ENCODE results near the gene DMRT1. TPM values are rescaled to one million over a fixed set of nuclear protein-coding genes. Genes with fewer than 3 reads are reported as not detected.

Gene DMRT1
- total and polyA plus RNA-seq, 9 of the 15 experiments (the other 6 are each of a cell fraction or from before 2014, with no cell fraction given), result not detected

DNA sequence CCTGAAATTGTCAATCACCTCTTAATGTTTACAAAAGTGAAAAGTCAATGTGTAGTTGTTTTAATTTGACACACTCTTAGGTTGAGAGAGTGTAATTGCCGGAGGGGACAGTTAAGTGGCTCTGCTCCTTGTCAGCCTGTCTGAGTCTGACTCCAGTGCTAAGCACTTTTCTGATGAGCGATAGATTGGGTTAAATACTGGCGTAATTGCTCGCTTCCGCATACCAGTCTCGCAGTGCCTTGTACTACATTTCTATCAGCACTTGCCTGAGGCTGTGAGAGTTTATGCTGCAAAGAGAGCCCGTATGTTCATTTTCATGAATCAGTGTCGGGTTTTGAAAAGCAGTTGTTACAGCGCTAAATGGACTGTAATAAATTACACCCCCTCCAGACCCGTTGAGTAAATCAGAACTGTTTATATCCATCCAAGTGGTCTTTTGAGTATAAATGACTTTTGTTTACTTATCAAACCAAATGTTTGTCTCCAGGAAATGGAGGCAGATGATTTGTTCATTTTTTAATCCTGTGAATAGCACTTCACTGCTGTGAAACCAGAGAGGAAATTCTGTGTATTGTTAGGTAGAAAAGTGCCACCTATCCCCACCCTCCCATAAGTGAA lies 94.0 kb downstream of the DMRT1 start:
- Histone ChIP-seq H3K4me3 (no peak overlapping the region), H3K4me2 (ENCODE audit: insufficient read depth, low read length) (no peak overlapping the region), H3K79me2 (ENCODE audit: control insufficient read depth, insufficient read depth, low read length) (no peaks in the 10 kb centered on the region), H3K9ac (ENCODE audit: insufficient read depth in 1 of 2, low read depth in 2 of 2, low read length in 2 of 2) (no peak overlapping the region), H3K9me3 (replicated peaks; ENCODE audit: control insufficient read depth, insufficient read depth, low read depth, low read length) (no peaks in the 10 kb centered on the region), H3K9me1 (ENCODE audit: control insufficient read depth, insufficient read depth, low read length) (no peaks in the 10 kb centered on the region), H3K4me1 (replicated peaks in 1 of 2; ENCODE audit: control insufficient read depth in 2 of 2, insufficient read depth in 2 of 2, low read length in 2 of 2) (no peaks in the 10 kb centered on the region), H3K36me3 (ENCODE audit: control insufficient read depth, insufficient read depth, low read length) (no peaks in the 10 kb centered on the region), H3K27me3 (ENCODE audit: control insufficient read depth in 2 of 2, insufficient read depth in 2 of 2, low read length in 2 of 2) (no peaks in the 10 kb centered on the region), H3K27ac (ENCODE audit: extremely low read depth, low read depth, low read length) (no peak overlapping the region), H4K20me1 (replicated peaks; ENCODE audit: control insufficient read depth, insufficient read depth, low read length) (no peaks in the 10 kb centered on the region), H2AFZ (ENCODE audit: low read depth, low read length) (no peak overlapping the region)
- POLR2A ChIA-PET, result no interaction called here
- ATAC-seq, result no peak
- no peak for FAIRE-seq
- in situ Hi-C loops (cut with MboI) (no loop called here), intact Hi-C loops (cut with micrococcal nuclease) (no loop called here)
- no TSS peak for BruUV-seq (replicated peaks)
- TF ChIP-seq PHF21A (IDR thresholded peaks at IDR 0.05; ENCODE audit: borderline replicate concordance, low read depth) (no peak), ARID1B (IDR thresholded peaks at IDR 0.05) (no peak), SIX5 (IDR thresholded peaks at IDR 0.05; ENCODE audit: borderline replicate concordance in 1 of 2, insufficient read depth in 1 of 2, low read depth in 1 of 2, low read length in 2 of 2) (no peak), CREM (IDR thresholded peaks at IDR 0.05; ENCODE audit: low read depth) (no peak), HNRNPLL (IDR thresholded peaks at IDR 0.05; ENCODE audit: low read depth, low read length, poor library complexity, severe bottlenecking) (no peak), TFAM (CRISPR knock-in tag; conservative IDR thresholded peaks at IDR 0.05) (no peak), FOXK2 (conservative IDR thresholded peaks at IDR 0.05 in 1 of 2, IDR thresholded peaks at IDR 0.05 in 1 of 2; ENCODE audit: low read depth in 2 of 2) (no peak), CBX1 (IDR thresholded peaks at IDR 0.05; ENCODE audit: low read depth) (no peak), ETS2 (tag; IDR thresholded peaks at IDR 0.05; ENCODE audit: borderline replicate concordance, poor library complexity, severe bottlenecking) (no peak), MAFF (IDR thresholded peaks at IDR 0.05; ENCODE audit: low read length) (no peak), TSC22D4 (tag; IDR thresholded peaks at IDR 0.05) (no peak), PPARD (CRISPR knock-in tag; IDR thresholded peaks at IDR 0.05) (no peak), NFIX (CRISPR knock-in tag; IDR thresholded peaks at IDR 0.05; ENCODE audit: low read depth) (no peak), TAF9B (IDR thresholded peaks at IDR 0.05; ENCODE audit: partially characterized antibody) (no peak)
- TF ChIP-seq, protein P1, sequence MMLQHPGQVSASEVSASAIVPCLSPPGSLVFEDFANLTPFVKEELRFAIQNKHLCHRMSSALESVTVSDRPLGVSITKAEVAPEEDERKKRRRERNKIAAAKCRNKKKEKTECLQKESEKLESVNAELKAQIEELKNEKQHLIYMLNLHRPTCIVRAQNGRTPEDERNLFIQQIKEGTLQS (IDR thresholded peaks at IDR 0.05), result no peak
- TF ChIP-seq, protein P1 (CRISPR knock-in tag; conservative IDR thresholded peaks at IDR 0.05), result no peak
- TF ChIP-seq, protein P2, sequence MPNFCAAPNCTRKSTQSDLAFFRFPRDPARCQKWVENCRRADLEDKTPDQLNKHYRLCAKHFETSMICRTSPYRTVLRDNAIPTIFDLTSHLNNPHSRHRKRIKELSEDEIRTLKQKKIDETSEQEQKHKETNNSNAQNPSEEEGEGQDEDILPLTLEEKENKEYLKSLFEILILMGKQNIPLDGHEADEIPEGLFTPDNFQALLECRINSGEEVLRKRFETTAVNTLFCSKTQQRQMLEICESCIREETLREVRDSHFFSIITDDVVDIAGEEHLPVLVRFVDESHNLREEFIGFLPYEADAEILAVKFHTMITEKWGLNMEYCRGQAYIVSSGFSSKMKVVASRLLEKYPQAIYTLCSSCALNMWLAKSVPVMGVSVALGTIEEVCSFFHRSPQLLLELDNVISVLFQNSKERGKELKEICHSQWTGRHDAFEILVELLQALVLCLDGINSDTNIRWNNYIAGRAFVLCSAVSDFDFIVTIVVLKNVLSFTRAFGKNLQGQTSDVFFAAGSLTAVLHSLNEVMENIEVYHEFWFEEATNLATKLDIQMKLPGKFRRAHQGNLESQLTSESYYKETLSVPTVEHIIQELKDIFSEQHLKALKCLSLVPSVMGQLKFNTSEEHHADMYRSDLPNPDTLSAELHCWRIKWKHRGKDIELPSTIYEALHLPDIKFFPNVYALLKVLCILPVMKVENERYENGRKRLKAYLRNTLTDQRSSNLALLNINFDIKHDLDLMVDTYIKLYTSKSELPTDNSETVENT (CRISPR knock-in tag; IDR thresholded peaks at IDR 0.05), result no peak
- TF ChIP-seq, protein P3, sequence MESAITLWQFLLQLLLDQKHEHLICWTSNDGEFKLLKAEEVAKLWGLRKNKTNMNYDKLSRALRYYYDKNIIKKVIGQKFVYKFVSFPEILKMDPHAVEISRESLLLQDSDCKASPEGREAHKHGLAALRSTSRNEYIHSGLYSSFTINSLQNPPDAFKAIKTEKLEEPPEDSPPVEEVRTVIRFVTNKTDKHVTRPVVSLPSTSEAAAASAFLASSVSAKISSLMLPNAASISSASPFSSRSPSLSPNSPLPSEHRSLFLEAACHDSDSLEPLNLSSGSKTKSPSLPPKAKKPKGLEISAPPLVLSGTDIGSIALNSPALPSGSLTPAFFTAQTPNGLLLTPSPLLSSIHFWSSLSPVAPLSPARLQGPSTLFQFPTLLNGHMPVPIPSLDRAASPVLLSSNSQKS (CRISPR knock-in tag; IDR thresholded peaks at IDR 0.05), result no peak
- WGBS (ENCODE audit: insufficient coverage, low coverage, missing lambda C conversion rate), result 2% methylated on average over 10 of the region's 10 CpGs
- CTCF ChIA-PET (ENCODE audit: low intra/inter-chr PET ratio), result no interaction called here
- DNase-seq (ENCODE audit: extremely low read depth in 1 of 4, low spot score in 3 of 4), result no peak

All from K562 (cell line).